Measurements from ENCODE around the gene NAALADL2.

Gene NAALADL2

DNA sequence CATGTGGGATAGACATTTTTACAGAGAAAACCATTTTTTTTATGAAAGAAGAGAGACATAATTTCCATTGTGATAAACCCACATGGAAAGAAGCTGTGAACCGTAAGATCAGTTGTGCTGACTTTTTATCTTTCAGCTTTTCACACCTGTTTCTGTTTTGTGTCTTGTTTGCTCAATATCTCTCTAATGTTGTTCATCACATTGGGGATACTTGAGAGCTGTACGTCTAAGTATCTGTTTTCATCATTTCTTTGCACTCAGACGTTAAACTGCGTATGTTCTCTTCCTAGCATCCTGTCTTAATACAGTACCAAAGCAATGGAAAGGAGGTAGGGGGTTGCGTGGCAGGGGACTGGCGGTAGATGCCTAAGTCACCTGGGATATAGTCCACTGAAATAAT, 449.0 kb downstream of the NAALADL2 start:
- DNase-seq (ENCODE audit: low read depth in 3 of 3) = no peak

- DNase-seq (ENCODE audit: low read depth in 3 of 3) = no peak
These were observed 450.9 kb downstream of the NAALADL2 start for GRCh38 chr3:175310046-175310445.

DNA sequence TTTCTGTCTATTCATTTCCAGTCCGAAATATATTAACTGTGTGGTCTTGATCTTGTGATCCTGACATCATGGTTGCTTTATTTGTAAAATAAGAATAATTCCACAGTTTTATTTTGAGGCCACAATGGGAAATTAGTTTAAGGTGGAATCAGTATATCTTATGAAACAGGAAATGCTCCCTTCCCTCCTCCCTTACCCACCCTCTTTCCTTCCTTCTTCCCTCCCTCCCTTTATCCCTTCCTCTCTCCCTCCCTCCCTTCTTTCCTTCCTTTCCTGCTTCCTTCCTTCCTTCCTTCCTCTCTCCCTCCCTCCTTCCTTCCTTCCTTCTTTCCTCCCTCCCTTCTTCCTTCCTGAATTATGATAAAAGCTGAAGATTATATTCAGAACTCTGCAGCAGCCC, 452.3 kb downstream of the NAALADL2 start:
- DNase-seq (ENCODE audit: low read depth in 3 of 3) = no peak

GRCh38 chr3:175311946-175312345, 452.8 kb downstream of the NAALADL2 start:
- no peak for DNase-seq (ENCODE audit: low read depth in 3 of 3)

GRCh38 chr3:175312791-175313190, 453.7 kb downstream of the NAALADL2 start:
- no peak for DNase-seq (ENCODE audit: low read depth in 3 of 3)

DNA sequence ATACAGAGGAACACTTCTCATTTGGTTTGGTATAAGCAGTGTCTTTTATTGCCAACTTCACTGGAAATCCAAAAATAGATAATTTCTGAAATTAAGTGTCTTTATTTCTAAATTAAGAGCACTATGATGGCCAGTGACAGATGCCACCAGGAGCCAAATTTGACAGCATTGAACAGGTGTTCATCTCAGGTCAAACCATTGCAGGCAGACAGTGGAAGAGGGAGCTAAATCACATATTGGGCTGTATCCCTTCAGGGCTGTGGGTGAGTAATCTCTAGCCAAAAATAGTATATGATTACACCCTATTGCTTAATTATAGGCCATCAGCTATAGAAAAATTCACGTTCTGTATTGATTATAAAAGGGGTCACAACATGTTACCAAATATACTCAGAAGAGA, 457.7 kb downstream of the NAALADL2 start:
- no peak for DNase-seq (ENCODE audit: low read depth in 3 of 3)

- no peak for DNase-seq (ENCODE audit: low read depth in 3 of 3)
These were observed 466.3 kb downstream of the NAALADL2 start for GRCh38 chr3:175325440-175325839.

DNA sequence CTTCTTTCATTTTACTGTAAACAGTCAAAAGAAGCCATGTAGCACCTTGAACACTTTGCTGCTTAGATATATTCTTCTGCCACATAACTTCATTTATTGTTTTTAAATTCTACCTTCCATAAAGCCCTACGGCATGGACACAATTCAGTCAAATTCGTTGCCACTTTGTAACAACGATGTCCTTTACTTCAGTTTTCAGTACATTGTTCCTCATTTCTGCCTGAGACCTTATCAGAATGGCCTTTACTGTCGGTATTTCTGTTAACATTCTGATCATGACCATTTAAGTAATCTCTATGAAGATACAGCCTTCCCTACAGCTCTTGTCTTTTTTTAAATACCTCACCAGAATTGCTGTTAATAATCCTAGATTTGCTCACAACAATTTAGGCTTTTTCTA, 466.9 kb downstream of the NAALADL2 start:
- no peak for DNase-seq (ENCODE audit: low read depth in 3 of 3)

DNA sequence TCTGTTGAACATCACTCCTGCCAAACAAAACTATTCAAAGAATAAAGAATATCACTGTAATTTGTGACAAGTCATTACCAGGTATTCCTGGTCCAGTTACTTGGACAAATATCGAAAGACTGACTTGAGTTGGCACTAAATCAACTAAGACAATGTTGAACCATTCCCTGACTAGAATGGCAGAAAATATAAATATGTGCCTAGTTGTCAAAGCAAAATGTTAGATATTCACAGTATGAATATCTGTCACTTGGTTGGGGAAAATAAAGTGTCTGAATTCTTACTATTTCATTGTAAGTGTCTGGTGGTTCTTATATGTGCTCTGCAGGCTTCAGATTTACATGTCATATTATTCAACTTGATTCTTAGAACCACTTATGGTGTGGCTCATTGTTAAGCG, 470.2 kb downstream of the NAALADL2 start:
- no peak for DNase-seq (ENCODE audit: low read depth in 3 of 3)

DNA sequence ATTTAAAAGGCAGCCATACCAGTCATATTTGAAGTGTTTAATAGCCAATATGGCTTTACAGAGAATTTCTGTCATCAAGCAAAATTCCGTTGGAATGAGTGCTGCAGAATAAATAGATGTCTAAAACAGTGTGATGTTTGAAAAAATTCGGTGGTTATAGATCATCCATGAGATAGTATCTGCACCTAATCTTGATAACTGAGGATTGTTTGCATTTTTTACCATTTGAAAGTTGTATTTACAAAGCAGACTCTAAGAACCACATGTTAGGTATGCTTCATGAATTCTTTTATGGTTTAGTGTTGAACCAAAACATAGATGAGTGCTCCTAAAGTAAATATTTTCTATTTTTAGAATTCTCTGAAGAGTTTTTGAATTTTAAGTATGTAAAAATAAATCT, 476.1 kb downstream of the NAALADL2 start:
- no peak for DNase-seq (ENCODE audit: low read depth in 3 of 3)

DNA sequence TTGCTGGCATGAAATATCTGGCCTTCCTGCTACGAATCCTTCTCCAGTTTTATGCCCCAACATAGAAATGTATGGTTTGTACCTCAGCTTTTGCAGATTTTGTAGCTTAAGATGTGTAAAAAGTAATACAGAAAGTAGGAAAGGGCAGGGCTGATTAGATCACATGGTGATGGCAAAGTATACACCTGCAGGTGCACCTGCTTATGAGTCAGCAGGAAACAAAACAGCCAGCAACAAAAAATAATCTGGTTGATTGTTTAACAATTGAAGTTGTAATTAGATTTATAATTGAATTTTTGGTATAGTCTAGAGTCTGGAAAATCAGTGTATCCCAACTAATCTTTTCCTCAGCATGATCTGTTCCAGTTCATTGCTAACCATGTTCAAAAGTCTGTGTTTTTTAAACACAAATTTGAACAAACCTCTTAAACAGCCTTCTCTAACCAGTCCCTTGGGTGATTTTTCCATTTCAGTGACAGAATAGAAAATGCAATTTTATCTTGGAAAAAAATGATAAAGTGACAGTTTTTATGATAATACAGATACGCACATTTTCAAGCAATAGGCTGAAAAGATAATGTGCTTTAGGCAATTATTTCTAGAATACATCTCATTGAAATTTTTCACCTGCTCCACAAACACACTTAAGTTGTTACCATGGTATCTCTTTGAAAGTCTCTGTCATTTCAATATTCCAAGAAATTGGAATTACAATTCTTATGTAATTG, 477.4 kb downstream of the NAALADL2 start:
- DNase-seq (ENCODE audit: low read depth in 3 of 3) = no peak

DNA sequence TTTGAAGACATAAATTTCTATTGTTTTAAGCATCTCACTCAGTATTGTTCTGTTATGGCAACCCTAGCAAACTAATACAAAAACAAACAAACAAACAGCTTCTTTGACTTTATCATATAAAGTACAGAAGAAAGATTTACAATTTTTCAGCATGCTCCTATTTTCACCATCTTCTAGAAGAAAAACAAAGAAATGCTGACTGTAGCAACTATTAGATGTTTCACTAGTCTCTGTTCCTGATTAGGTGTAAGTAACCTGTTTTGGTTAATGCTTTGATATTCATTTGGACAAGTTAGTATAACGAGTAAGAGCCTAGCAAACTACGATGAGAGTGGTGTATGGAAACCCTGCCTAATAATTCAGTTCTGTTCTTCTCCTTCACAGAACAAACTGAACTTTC, 478.5 kb downstream of the NAALADL2 start:
- DNase-seq (ENCODE audit: low read depth in 3 of 3) = no peak

- DNase-seq (ENCODE audit: low read depth in 3 of 3) = no peak
These were observed 479.8 kb downstream of the NAALADL2 start for GRCh38 chr3:175338775-175339535.

DNA sequence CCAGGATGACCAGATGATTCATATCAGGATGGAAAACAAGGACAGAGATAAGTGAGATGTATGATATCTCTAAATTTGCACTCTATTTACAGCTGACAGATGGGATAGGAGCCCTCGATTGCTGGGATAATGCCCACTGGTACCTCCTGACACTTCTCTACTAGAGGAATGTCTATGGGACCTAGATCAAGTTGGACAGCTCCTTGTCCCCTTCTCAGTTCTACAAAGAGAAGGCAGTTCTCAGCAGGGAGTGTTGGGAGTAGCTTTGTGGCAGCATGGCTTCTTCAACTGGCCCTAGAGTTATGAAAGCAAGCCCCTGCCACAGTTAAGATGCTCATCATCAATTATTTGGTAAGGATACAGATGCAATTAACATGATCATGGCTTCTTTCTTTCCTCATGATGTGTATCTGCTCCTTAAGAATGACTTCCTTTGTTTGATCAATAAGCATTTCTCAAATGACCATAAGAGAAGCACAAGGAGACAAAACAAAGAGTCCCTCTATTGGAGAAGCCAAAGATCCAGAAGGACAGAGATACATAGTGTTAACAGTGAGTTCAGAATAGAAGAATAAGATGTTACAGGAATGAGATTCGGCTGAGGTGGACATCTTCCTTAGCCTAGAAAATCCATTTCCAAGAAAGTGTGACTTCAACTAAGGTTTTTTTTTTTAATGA, 481.3 kb downstream of the NAALADL2 start:
- DNase-seq (ENCODE audit: low read depth in 3 of 3) = no peak

- DNase-seq (ENCODE audit: low read depth in 3 of 3) = no peak
These were observed 483.1 kb downstream of the NAALADL2 start for GRCh38 chr3:175342196-175342595.

DNA sequence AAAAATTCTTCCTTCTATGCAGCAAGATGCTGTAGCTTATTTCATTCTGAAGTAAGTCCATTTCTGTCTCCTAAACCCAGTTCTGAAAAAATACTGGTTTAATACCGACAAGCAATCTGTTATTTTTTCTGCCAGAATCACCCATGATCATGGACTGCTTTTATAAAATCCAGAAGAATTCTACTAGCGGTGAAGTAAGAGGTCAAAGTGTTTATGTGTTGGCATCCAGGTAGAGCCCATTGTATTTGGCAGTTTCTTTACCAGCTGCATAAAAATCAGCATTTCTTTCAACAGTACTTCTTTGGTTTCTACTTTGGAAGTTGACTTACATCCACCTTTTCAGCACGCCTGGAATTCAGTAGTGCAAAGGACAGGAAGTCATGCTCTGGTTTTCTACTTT, 484.8 kb downstream of the NAALADL2 start:
- DNase-seq (ENCODE audit: low read depth in 3 of 3) = no peak

DNA sequence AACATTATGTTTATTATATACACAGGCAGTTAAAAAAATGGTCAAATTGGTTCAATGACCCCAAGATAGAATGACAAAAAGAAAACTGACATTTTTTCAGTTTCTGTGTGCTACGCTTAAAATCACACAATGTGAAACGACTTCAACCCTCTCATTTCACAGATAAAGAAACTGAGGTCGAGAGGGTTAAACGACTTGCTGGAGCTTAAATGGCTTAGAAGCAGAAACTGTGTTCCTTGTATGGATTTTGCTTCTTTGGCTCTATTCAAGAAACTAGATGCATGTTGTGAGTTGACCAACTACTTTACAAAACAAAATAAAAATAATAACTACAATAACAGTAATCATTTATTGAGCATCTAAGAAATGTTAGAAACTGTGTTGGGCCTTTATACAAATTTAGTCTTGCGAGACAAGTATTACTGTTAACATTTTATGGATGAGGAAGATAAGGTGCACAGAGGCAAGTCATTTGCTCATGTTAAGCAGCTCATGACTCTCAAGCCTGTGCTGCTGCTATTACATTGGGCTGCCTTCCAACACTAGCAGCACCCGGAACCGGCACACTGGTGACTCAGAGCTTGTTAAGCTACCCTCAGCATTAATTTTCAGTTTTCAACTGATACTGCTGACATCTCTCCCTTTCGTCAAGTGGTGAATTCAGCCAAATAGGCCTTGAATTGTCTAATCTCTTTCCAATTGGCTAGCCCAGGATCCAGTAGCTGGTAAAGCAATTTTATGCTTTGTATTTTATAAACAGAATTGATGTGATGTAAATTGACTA, 487.6 kb downstream of the NAALADL2 start:
- no peak for DNase-seq (ENCODE audit: low read depth in 3 of 3)

- no peak for DNase-seq (ENCODE audit: low read depth in 3 of 3)
These were observed 490.0 kb downstream of the NAALADL2 start for GRCh38 chr3:175349168-175349567.

DNA sequence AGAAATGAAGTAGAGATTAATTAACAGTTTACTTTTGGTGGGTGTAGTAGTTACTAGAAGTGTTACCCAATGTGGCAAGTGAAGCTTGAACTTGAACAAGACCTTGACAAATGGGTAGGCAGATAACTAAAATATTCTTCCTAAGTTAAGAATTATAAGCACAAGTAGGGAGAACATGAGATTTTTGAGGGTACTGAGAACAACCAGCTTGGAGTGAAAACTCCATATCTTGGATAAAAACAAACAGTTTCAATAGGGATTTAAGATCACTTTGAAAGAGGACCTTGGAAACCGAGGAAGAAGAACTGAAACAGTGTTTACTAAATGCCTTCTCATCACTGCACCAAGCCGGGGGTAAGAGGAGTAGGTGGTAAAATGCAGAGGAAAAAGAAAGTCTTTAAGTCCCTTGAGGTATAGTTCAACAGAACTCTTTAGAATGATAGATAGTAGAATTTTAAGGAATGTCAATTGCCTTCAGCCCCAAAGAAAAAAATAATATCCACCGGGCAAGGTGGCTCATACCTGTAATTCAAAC, 496.7 kb downstream of the NAALADL2 start:
- no peak for DNase-seq (ENCODE audit: low read depth in 3 of 3)

DNA sequence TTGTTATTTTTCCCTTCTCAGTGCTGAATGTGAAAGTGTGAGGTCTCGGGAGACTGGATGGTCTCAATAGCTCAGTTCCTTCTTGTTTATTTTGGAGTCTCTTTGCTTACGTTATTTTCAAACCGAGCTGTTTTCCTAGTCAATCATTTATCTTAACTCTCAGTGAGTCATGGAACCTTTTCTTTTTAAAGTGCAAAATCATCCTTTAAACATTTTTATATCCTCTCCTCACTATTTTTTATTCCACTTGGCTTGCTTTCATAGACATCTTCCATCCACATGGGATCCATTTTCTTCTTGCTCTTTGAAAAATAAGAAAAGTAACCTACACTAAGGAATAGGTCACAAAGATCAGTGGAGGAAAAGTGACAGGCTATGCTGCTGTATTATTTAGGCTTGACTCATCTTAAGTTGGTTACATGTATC, 497.8 kb downstream of the NAALADL2 start:
- no peak for DNase-seq (ENCODE audit: low read depth in 3 of 3)

DNA sequence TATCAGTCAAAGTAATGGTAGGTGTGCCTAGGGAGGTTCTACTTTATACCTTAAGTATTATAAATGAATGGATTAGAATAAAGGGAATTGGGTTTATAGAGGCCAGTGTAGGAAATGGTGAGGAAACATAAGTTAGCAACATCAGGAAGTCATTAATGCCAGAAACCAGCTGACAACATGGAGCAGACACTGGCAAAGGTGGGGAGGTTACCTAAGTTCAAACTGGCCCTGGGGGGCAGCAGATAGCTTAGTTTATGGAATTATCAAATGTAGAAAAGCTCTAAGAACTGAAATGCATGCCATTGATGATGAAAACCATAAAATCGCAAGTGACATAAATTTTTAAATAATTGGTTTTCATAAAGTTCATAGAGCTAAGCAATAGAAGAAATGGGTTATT, 498.6 kb downstream of the NAALADL2 start:
- no peak for DNase-seq (ENCODE audit: low read depth in 3 of 3)

DNA sequence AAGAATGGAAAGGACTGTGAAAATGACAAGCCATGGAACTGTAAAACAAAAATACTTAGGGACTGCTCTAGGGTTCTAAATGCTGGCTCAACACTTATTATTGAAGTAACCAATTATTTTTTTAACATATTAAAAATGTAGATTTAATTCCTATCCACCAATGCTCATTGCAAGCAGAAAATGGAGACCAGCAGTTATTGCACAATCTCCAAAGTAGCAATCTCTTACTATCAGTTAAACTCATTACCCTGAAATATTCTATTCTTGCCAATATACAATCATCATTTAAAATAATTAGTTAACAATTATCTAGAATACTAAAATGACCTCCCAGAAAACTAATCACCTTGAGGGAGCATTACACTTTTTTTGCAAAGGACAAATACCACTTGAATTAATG, 499.8 kb downstream of the NAALADL2 start:
- DNase-seq (ENCODE audit: low read depth in 3 of 3) = no peak

Data from stimulated activated CD4-positive, alpha-beta T cell treated with anti-CD3 and anti-CD28 coated beads, TNF-alpha, amount 100 ng/mL, for 4 hours (primary cell).